WI38 (cell line): ENCODE results near the gene SHISAL1.

Source experiments
- H3K4me3 ChIP-seq: 2 replicates; pipeline ENCODE4 v1.5.1; 2011; ENCODE audit warnings: low read depth, mild to moderate bottlenecking, control low read depth, low read length
- TF ChIP-seq, protein P1 (sequence below): IDR thresholded peaks from 2 replicates; pipeline ENCODE4 v1.5.1; 2012; ENCODE audit warnings: low read depth, mild to moderate bottlenecking, control low read depth, low read length

Gene SHISAL1

DNA sequence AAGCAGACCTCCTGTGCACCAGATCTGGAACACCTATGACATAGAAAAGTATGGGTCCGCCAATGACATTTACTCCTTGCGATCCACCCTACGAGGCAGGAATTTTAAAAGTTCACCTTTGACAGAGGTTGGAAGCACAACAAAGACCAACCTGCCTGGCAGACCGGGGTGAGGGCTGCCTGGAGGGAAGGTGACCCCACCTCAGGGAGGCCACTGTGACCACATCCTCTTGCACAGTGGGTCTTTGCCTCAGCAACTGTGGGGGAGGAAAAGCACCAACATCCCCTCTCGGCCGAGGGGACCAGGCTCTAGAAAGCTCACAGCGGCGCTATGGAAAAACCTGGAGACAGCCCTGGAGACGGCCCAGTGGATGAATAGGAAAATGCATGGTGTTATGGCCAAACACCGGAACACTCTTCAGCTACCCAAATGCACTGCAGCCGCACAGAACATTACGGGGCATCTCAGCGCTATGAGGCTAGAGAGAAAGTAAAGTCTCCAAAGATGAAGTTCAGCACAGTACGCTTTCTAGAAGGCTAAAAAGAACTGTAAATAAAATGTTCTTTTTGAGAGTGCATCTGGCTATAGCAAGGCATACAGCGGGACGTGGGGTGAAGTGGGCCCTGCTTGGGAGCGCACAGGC lies 1.8 kb upstream of the SHISAL1 start:
- TF ChIP-seq, protein P1, sequence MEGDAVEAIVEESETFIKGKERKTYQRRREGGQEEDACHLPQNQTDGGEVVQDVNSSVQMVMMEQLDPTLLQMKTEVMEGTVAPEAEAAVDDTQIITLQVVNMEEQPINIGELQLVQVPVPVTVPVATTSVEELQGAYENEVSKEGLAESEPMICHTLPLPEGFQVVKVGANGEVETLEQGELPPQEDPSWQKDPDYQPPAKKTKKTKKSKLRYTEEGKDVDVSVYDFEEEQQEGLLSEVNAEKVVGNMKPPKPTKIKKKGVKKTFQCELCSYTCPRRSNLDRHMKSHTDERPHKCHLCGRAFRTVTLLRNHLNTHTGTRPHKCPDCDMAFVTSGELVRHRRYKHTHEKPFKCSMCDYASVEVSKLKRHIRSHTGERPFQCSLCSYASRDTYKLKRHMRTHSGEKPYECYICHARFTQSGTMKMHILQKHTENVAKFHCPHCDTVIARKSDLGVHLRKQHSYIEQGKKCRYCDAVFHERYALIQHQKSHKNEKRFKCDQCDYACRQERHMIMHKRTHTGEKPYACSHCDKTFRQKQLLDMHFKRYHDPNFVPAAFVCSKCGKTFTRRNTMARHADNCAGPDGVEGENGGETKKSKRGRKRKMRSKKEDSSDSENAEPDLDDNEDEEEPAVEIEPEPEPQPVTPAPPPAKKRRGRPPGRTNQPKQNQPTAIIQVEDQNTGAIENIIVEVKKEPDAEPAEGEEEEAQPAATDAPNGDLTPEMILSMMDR, result no peak
- H3K4me3 ChIP-seq, result no peak overlapping the region

DNA sequence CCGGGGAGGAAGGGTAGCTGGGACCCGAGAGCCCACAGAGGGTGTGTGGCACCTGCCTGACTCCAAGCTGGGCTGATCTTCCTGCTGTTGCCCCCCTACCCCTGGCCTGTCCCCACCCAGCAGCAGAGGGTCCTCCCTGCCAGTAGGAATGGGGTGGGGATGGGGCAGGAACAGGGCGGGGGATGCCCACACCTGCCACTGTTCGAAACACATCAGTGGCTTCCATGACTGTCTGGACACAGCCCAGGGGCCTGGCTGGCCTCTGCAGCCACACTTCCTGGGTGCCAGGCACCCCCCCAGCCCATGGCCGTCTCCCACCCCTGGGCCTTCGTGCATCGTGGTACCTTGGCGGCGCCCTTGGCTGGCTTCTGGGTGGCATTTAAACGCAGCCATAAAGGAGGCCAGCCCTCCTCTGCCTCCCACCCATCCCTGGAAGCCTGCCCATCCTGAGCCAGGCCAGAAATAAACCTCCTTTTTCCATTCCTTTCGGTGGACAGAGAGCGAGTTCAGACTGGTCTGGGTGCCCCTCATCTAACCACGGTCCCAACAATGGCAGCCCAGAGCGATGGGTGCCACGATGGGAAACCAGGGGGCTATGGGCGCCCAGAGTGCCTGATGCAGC lies 745 bp upstream of the SHISAL1 start:
- TF ChIP-seq, protein P1, result no peak
- no peak overlapping the region for H3K4me3 ChIP-seq

DNA sequence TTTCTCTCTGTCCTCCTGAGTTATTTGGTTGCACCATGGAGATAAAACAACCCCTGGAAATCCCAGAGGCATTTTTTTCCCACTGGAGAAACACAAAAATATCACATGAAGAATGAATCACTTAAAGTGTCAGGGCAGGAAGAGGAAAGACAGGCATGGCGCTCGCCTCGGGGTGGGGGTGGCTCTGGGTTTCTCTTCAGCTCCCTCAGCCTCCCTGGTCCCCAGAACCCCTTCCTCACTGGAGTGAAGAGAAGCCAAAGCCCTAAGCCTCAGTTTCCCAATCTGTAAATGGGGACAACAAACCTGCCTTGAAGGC lies 938 bp downstream of the SHISAL1 start:
- no peak overlapping the region for H3K4me3 ChIP-seq
- TF ChIP-seq, protein P1, result no peak

DNA sequence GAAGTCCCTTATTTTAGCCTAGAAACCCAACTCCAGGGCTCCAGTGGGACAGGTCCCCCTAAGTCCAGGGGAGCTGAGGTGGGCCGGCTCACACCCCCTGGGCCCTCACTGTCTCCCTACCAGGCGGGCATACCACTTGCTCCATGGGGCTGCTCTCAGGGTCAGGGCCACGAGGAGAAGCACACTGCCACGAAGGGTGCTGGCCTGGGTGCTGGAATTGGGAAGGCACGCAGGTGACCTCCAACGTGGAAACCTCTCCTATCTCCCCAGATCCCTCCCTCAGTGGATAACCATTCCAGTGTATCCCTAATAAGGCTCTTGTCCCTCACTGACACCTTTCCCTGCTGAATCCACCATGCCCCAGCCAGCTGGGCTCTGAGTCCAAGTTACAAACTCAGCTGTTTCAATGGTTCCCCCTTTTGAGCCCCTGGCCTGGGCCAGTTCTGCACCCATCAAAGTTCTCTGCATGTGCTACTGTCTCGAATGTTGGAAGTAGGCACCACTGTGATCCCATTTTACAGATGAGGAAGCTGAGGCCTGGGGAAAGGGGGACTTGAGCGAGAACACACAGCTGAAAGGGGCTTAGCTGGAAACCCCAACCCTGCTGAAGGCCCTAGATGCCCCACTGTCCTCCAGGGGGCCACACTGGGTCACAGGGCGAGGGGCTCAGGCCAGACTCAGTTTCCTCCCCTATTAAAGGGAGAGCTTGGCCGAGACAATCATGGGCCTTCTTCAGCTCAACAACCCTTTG lies 1.5 kb downstream of the SHISAL1 start:
- TF ChIP-seq, protein P1, result peak; percentile 24
- no peak overlapping the region for H3K4me3 ChIP-seq

DNA sequence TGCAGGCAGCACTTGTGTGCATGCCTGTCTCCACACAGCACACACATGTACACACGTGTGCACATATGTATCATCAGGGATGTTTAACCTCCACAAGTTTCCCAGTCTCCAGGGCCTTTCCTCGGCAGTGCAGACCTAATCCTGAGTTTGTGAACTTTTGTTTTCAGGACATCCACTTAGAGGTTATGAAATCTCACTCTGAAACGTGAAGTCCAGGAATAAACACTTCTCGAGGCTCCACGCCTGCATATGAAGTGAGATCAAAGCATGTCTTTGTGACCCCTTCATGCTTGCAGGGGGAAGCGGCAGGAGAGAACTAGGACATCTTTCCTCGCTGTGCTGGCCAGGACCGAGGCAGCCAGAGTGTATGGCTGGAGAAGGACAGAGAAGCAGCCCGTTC lies 3.1 kb downstream of the SHISAL1 start:
- TF ChIP-seq, protein P1, result no peak
- H3K4me3 ChIP-seq, result no peak overlapping the region

DNA sequence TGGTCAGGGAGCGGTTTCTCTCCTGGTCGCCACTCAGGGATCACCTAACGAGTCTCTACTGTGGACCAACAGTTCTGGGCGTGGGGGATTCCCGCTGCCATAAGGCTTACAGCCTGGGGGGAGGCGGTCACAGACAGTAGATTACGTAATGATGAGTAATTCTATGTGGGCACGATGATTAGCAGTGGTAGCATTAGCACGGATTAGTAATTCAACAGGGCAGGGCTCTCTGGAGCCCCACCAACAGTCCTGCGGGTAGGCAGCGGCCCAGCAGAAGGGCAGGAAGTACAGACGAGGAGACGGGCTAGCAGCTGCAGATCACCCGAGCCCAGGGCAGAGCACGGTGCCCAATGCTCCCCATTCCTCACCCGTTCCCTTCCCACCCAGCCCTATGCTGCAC lies 3.6 kb downstream of the SHISAL1 start:
- no peak overlapping the region for H3K4me3 ChIP-seq
- TF ChIP-seq, protein P1, result no peak
